D341Med (cell line): ENCODE measurements around the gene FHOD3.

Experiments used
- DNase-seq: peaks from one replicate; pipeline ENCODE4 v3.0.0; 2012; ENCODE audit warnings: low spot score

The FHOD3 gene

DNA sequence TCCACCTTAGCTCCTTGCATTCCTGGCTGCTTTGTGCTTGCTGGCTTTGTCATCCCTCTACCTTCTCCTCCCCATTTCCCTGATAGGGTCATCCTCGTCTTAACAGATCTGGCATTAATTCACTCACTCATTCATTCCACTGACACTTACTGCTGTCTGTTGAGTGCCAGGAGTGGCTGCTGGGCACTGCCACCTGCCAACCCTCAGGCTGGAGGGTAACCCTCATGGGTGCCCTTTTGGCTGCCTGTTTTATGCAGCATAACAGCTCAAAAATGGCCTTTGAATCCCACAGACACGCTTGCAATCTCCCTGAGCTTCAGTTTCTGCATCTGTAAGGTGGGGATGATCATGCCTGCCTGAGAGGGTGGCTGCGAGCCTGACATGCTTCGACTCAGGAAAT, 25.2 kb downstream of the FHOD3 start:
- no peak for DNase-seq

GRCh38 chr18:36323421-36323820, 25.9 kb downstream of the FHOD3 start:
- DNase-seq = no peak

- peak; percentile 15 for DNase-seq
These were observed 28.3 kb downstream of the FHOD3 start for GRCh38 chr18:36325846-36326245.

- peak; percentile 16 for DNase-seq
These were observed 29.3 kb downstream of the FHOD3 start for GRCh38 chr18:36326771-36327170.

- no peak for DNase-seq
These were observed 30.1 kb downstream of the FHOD3 start for GRCh38 chr18:36327352-36328316.

DNA sequence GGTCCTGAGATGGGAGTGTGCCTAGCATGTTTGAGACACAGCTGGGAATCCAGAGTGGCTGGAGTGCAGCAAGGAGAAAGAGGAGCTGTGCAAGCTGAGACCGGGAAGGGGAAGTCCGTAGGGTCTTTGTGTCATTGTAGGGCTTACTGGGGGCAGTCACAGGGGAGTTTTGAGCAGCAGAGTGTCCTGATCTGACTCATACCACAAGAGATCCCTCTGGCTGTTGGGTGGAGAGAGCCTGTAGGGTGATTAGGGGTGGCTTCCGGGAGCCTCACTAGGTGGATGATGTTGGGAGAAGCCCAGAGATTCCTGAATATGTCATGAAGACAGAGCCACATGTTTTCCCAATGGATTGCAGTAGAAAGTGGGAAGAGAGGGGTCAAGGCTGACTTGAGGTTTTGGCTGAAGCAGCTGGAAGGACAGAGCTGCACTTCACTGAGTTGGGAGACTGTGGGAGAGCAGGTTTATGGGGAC, 30.9 kb downstream of the FHOD3 start:
- peak; percentile 11 for DNase-seq

GRCh38 chr18:36328916-36329315, 31.4 kb downstream of the FHOD3 start:
- DNase-seq = peak; percentile 22

DNA sequence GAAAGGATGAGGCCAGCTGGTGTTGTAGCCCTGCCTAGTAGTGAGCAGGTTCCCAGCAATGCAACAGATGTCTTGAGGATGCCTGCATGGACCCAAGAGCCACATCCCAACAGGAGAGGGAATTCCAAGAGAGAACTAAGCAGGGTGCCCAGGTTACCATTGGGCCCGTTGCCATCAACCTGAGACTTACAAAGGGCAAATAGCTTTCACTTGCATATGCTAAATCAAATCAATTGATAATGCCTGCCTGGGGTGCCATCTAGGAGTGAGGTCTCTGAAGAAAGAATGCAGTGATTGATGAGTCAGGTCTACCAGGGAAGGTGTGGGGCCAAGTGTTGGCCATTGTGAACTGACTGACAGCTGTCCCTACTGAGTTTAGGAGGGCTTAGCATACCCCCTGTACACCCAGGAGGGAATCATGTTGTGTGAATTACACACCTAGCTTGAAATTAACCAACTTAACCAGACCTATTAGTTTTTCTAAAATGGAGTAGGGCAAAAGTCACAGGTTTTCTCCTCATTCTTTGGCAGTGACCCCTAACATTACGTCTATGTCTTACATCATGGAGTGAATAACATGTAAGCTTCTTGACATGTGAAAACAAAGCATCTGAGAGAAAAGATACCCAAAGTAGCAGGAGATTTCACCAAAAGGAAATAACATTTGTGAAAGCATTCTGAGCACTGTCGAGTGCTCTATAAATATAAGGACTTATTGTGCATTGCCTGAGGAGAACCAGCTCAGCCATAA, 32.3 kb downstream of the FHOD3 start:
- DNase-seq = no peak

DNA sequence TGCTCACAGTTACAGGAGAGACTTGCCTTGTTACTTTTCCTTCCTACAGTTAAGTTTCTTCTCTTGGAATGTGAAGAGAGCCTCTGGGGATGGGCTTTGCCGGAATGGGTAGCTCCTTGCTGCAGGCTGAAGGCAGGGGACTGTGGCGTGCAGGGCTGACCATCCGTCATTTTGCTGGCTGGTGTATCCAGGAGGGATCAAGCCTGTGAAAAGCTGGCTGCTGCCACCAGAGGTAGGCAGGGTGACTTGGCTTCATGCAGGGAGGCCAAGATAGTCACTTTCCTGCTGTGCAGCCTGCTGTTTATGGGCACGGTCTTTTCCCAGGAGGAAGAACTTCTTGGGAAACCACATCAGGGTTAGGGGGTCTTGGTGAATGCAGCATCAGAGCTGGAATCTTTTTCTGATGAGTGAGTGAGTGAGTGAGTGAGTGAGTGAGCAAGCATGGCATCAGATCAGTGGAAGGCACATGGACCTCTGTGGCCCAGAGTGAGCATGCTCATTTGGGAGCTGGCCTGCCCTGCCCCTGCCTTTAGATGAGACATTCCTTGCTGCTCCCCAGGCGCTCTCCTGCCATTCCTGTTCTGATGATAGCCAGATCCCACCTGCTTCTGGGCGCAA, 33.0 kb downstream of the FHOD3 start:
- DNase-seq = no peak

GRCh38 chr18:36331521-36331971, 34.0 kb downstream of the FHOD3 start:
- DNase-seq = peak; percentile 35

DNA sequence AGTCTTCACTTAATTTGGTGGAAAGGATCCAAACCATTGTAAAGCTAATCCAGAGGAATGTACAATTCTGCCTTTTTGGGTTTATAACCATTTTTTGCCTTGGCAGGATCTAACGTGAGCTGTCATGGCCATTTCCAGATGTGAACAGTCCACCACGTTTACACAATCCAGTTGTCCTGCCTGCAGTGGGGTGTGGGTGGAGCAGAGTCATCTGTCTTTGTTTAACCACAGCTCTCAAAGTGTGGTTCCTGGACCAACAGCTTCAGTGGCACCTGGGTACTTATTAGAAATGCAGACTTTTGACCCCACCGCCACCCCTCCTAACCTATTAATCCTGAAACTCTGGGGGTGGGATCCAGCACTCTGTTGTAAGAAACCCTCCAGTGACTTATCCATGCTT, 35.9 kb downstream of the FHOD3 start:
- DNase-seq = peak; percentile 30

DNA sequence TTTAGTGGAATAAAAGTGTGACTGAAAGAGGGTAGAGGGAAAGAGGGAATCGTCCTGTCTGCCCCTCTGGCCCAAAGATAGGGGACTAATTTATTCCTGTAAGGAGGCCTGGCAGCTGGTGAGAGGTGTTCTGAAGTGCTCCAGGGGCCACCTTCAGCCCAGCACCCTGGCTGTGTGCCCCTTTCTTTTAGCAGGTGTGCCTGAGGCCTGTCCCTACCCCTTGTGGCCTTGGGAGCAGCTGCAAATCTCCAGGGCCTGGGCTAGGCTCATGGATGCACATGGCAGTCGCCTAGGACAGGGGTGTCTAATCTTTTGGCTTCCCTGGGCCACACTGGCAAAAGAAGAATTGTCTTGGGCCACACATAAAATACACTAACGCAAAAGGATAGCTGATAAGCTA, 37.3 kb downstream of the FHOD3 start:
- no peak for DNase-seq

DNA sequence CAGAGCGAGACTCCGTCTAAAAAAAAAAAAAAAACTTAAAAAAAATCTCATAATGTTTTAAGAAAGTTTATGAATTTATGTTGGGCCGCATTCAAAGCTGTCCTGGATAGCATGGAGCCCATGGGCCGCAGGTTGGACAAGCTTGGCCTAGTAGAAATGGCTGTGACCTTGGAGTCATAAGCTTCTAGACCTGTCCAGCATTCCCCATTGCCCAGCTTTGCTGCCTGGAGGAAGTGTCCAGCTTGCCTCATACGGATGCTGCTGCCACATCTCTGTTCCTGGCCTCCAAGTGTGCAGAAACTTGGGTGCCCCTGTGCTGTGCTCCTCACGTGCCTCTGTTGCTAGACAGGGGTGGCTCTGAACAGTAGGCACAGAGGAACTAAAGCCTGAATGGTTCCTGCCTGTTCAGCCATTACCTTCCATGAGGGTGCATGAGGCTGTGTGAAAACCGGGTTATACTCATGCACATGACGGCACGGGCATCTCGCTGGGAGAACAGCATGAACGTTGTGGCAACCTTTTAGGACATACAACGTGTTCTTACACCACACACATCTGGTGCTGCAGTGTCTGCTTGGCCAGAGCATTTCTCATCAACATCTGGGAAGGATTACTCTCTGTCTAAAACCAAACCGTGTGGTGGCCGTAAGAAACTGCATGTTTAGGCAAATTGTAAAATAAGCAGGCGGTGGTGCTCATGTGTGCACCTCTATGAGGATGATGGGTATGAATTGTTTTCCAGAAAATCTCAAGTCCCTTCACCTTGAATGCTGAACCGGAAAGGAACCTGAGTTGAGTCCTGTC, 38.2 kb downstream of the FHOD3 start:
- DNase-seq = no peak

DNA sequence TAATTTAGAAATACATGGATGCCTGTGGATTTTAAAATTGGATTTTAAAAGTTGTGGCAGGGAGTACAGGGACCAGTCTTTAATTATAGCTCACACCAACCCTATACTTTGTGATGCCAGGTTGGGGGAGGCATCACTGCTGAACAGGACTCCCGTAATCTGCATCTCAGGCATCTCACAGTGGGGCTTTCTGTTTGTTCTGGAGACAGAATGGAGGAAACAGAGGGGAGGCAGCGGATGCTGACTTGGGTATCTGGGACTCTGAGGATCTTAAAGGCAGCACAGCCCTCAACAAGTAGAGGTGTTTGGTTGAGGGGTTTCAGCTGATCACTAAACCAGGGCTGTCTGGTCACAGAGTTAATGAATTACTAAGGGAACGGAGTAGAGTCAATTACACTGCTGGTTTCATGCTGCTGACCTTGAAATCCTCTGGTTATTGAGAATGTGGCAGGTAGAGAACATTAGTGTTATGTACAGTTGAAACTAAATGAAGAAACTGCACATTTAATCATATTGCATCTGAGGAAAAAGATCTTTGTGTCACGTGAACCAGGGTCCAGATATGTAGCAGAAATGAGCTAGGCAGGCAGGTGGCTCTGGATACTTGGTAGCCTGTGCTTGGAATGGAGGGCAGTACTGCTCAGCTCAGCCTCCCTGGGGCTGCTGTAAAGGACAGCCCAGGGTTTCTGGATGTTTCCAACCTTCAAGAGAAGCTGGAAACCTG, 40.3 kb downstream of the FHOD3 start:
- DNase-seq = no peak

DNA sequence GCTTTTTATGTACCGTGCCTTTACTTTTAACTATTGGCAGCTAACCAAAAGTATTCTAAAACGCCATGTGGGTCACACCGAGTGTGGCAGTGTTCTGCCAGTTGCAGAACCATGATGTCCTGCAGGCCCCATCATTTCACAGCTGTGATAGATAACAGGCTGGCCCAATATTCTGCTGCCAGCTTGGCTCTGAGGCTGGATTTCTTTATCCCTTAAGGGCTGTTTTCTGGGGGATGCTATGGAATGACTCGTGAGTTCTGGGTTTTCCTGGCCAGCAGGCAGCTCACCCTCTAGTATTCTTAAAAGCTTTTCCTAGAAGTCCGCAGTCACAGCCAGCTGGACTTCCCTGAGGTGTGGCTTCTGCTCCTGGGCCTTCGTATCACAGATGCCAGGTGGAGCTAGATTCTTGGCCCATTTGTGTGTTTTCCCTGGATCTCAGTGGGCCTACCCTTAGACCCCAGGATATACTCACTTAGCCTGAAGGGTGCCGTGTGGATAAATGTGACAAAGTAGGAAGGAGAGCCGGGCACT, 41.0 kb downstream of the FHOD3 start:
- no peak for DNase-seq

GRCh38 chr18:36340246-36340645, 42.7 kb downstream of the FHOD3 start:
- no peak for DNase-seq

- DNase-seq = no peak
These were observed 44.4 kb downstream of the FHOD3 start for GRCh38 chr18:36341944-36342343.

DNA sequence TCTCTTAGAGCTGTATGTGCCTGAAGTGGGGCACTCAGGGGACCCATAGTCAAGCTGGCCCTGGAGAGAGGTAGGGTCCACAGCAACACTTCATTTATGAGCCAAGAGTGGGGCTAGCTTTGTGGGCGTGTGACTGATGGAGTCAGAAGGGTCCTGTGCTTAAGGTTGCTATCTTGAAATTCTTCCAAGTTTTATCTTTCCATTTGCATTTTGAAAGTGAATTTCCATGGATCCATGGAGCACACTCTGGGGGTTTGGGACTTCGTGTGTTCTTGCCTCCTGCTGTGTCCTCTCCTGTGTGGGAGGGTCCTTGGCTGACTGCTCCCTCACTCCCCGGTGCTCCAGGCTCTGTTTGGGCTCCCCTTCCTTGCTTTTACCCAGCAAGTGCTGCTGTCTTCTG, 50.8 kb downstream of the FHOD3 start:
- DNase-seq = no peak

DNA sequence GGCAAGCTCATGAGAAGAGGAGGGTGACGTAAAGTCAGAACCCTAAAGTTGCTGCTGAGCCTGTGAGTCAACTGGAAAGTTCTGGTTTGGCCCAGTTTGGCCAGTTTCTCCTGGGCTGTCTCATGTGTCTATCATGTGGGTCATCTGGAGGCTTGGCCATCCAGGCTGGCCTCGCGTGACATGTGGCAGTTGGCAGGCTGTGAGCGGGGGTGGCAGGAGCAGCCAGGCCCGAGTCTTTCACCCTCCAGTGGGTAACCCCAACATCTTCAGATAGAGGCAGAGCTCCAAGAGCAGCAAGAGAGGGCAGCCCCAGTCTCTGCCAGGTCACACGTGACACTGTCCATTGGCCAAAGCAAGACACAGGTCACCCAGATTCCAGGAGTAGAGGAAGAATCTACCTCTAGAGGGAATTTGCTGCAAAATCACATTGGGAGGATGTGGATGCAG, 51.5 kb downstream of the FHOD3 start:
- no peak for DNase-seq

DNA sequence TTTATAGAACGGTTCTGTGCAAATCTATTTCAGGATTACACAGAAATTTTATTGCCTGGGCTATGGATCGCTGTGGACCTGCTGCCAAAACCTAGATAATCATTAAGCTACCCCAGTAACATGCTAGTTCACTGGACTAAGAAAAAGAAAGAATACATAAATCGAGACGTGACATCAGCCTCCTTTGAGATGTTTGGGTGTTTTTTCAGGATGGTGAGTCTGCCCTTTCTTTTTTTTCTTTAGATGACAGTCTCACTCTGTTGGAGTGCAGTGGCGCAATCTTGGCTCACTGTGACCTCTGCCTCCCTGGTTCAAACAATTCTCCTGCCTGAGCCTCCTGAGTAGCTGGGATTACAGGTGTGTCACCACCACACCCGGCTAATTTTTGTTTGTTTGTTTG, 52.0 kb downstream of the FHOD3 start:
- DNase-seq = no peak

DNA sequence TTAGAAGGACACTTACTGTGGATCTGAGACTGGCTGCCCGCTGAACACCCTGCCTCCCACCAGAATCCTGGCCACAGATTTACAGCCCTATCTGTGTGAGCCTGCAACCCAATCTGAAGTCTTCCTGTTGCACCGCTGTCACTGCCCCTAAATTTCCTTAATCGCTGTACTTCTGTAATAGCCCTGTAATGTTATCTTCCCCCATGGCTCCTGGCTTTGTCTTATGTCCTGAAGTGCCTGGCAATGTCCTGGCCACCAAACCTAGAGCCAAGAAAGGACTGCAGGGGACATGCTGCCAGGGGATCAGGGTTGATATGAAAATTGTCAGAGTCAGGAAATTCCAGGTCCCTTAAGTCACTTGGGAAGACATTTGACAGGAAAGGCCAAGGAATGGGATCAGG, 52.7 kb downstream of the FHOD3 start:
- DNase-seq = no peak
